T-cell (primary cell): ENCODE data around the gene MRC2. TPM values are rescaled to one million over a fixed set of nuclear protein-coding genes. Genes with fewer than 3 reads are reported as not detected.

Experiments
- total RNA-seq, 35 experiments: library from RNA in 6 of 35; stranded (reverse) in 6 of 35; fragments of 120-200 nt in 1 of 35; gene quantifications; one replicate each; pipeline versions ENCODE4 v1.2.1 to v1.2.4 and lab custom pipeline; 2013 to 2026

MRC2 gene
- total RNA-seq, 5 donors from 2014 or later (not counting 1 experiment from before 2014, with no cell fraction given) = 4.0 to 7.6 (median 5.2) TPM

Other genes starting within 250 kb of the MRC2 start
- not detected for gene EFCAB3, start 247.1 kb upstream of the MRC2 start, total RNA-seq
- gene METTL2A, start 203.8 kb upstream of the MRC2 start, total RNA-seq = 10 to 100 TPM in 4 of 5 donors, 1 to 10 TPM in 1; 9.1 to 17.3 (median 15.3) TPM
- gene TLK2, start 148.8 kb upstream of the MRC2 start, total RNA-seq = 10 to 100 TPM; 46.8 to 82.2 (median 54.7) TPM
- gene MARCHF10, start 180.6 kb downstream of the MRC2 start, total RNA-seq = under 1 TPM in 3 of 5 donors, not detected in 2; 0.10 to 0.23 (median 0.13) TPM